HFFc6 (cell line): ENCODE data around the gene HYOU1. TPM values are rescaled to one million over a fixed set of nuclear protein-coding genes. Genes with fewer than 3 reads are reported as not detected.

Source experiments
- DNase-seq: peaks from one replicate; pipeline ENCODE4 v3.0.0-alpha.2; 2018
- H3K27ac Mint-ChIP-seq: 2 replicates; pipeline ENCODE4 v1.8.0; 2020; ENCODE audit warnings: mild to moderate bottlenecking, mixed read lengths
- H3K27me3 Mint-ChIP-seq: 2 replicates; pipeline ENCODE4 v1.8.0; 2021; ENCODE audit warnings: mild to moderate bottlenecking, moderate library complexity, mixed read lengths; ENCODE audit not compliant: insufficient read depth
- H3K36me3 Mint-ChIP-seq: 2 replicates; pipeline ENCODE4 v1.8.0; 2021; ENCODE audit warnings: low read depth, mixed read lengths
- H3K4me1 Mint-ChIP-seq: 2 replicates; pipeline ENCODE4 v1.8.0; 2020; ENCODE audit warnings: low read depth, mixed read lengths
- H3K4me3 Mint-ChIP-seq: 2 replicates; pipeline ENCODE4 v1.8.0; 2020; ENCODE audit warnings: mild to moderate bottlenecking, moderate library complexity, mixed read lengths
- H3K9me3 Mint-ChIP-seq: 2 replicates; pipeline ENCODE4 v1.8.0; 2020; ENCODE audit warnings: mild to moderate bottlenecking, mixed read lengths
- total RNA-seq, 6 experiments: library from RNA; stranded (reverse); fragmentation: NEBNext Ultra II Directional; extraction: Animal tissue kit (Norgen Biotek cat#: 25700); gene quantifications; 2 replicates in 1 of 6; 3 replicates in 5 of 6; pipeline ENCODE4 v1.2.3, GENCODE V29; 2021
- TF ChIP-seq, protein P1 (sequence below): fragments of 200-600 bp; sonication (generic); IDR thresholded peaks from 2 replicates; pipeline ENCODE4 v1.5.0; 2021; ENCODE audit warnings: antibody characterized with exemption, mild to moderate bottlenecking

HYOU1 gene
- total RNA-seq, 6 experiments from 2014 or later = 141 to 180 (median 163) TPM

DNA sequence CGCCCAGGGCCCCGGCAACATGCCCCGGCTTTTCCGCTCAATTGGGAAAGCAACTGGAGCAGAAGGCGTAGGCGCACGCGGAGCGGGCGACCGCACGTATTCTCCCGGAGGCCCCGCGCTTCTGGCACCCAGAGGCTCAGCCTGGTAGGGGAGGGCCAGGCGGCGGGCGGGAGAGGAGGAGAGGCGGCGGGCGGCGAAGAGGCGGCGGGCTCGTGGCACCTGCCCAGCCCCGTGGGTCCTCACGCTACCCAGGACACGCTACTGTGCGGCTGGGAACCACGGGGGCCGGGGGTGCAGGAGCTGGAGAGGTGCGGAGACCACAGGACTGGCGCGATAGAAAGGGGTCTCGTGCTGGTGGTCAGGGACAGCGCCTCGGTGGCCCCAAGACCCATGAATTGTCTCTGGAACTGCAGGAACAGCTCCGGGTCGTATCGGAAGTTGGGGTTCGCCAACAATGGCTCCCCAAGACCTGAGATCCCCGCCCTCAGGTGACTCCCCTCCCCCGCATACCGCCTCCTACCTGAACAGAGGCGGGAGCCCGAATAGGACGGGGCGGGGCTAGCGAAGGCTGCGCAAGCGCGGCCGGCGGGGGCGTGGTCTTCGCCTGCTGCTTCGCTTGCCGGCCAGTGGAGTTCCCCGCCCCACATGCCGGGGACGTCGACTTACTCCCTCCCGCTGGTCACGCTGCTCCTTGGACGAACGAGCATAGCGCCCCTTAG lies 26.5 kb downstream of the HYOU1 start, which contains the start of gene SLC37A4:
Gene SLC37A4 (minus strand): TSS at position 549 of the 719 bp plus-strand sequence.
- DNase-seq = peak; percentile 95
- Mint-ChIP-seq H3K4me1 (peaks cover 10% of the 10 kb centered on the region), H3K9me3 (no peaks in the 10 kb centered on the region), H3K27ac (peak within 1 kb of the TSS; percentile 52; the same call in 1 of the 2 replicates), H3K4me3 (peak within 1 kb of the TSS; percentile 77), H3K36me3 (no peaks in the 10 kb centered on the region), H3K27me3 (no peaks in the 10 kb centered on the region)
- TF ChIP-seq, protein P1, sequence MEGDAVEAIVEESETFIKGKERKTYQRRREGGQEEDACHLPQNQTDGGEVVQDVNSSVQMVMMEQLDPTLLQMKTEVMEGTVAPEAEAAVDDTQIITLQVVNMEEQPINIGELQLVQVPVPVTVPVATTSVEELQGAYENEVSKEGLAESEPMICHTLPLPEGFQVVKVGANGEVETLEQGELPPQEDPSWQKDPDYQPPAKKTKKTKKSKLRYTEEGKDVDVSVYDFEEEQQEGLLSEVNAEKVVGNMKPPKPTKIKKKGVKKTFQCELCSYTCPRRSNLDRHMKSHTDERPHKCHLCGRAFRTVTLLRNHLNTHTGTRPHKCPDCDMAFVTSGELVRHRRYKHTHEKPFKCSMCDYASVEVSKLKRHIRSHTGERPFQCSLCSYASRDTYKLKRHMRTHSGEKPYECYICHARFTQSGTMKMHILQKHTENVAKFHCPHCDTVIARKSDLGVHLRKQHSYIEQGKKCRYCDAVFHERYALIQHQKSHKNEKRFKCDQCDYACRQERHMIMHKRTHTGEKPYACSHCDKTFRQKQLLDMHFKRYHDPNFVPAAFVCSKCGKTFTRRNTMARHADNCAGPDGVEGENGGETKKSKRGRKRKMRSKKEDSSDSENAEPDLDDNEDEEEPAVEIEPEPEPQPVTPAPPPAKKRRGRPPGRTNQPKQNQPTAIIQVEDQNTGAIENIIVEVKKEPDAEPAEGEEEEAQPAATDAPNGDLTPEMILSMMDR = peak; percentile 90

DNA sequence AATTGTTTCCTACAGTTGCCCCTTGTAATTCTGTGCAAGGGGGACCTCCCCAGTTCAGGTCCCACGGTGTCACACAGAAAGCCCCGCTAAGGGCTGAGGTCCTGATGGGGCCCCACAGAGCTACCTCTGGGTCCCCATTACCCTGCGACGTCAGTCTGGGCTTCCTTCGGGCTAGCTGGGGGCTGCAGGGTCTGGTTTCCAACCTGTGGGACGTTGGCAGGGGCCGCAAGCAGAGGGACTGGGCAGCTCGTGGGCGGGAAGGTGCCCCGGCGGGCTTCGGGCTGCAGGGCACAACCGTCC lies 27.0 kb downstream of the HYOU1 start:
- TF ChIP-seq, protein P1 = no peak
- no peaks in the 10 kb centered on the region for H3K9me3 Mint-ChIP-seq
- no peak for DNase-seq
- peaks cover 10% of the 10 kb centered on the region for H3K4me1 Mint-ChIP-seq
- no peak overlapping the region for H3K27ac Mint-ChIP-seq
- peak overlapping the region; percentile 77 for H3K4me3 Mint-ChIP-seq
- H3K36me3 Mint-ChIP-seq = no peaks in the 10 kb centered on the region
- no peaks in the 10 kb centered on the region for H3K27me3 Mint-ChIP-seq

DNA sequence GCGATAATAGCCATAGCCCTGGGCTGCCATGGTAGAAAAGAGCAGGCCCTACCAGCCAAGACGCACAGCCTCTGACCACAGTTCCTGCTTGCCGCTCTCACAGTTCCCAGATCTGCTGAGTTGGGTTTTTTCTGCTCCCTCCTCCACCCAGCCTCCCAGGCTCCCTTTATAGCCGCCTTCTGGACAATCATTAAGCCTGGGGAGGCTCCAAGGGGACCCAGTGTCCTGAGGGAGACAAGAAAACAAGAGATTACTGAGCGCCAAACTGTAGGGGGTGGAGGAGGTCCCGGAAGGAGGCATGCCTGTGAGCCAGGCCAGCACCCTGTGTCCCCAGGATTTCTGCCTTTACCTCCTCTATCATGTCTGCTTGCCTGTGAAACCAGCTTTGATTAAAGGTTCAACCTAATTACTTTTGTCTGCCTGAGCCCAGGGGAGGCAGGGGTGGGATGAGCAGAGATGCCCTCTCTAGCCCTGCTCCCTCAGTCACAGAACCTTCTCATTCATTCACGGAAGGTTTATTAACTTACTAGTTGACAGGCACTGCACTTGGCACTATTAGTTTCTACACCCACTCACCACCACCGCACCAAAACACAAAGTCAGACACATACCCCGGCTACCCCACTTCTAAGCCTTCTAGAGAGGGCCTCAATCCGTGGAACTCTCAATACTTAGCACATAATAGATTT lies 27.5 kb downstream of the HYOU1 start:
- Mint-ChIP-seq H3K4me1 (peaks cover 11% of the 10 kb centered on the region), H3K27ac (peak overlapping the region; percentile 52; the same call in 1 of the 2 replicates), H3K9me3 (no peaks in the 10 kb centered on the region), H3K36me3 (0 out of 2 replicates have a peak, but pooled peaks cover 4% of the 10 kb centered on the region), H3K4me3 (peak overlapping the region; percentile 77), H3K27me3 (peaks cover 1% of the 10 kb centered on the region; the same call in 1 of the 2 replicates)
- TF ChIP-seq, protein P1 = no peak
- no peak for DNase-seq

DNA sequence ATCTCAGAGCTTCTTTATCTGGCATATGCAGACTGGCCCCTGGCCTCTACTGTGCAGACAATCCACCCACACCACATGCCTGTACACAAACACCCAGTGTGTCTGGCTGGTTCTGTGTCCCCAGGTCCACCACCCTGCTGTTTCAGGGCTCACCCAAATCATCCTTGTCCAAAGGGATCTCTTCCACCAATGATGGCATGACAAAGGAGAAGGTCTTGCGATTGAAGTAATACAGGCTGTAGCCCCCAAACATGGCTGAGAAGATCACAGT lies 28.0 kb downstream of the HYOU1 start:
- Mint-ChIP-seq H3K4me1 (peaks cover 15% of the 10 kb centered on the region), H3K27me3 (peaks cover 4% of the 10 kb centered on the region; the same call in 1 of the 2 replicates), H3K9me3 (no peaks in the 10 kb centered on the region), H3K4me3 (no peak overlapping the region), H3K36me3 (peaks cover 9% of the 10 kb centered on the region; the same call in 1 of the 2 replicates), H3K27ac (no peak overlapping the region)
- TF ChIP-seq, protein P1 = no peak
- DNase-seq = no peak

DNA sequence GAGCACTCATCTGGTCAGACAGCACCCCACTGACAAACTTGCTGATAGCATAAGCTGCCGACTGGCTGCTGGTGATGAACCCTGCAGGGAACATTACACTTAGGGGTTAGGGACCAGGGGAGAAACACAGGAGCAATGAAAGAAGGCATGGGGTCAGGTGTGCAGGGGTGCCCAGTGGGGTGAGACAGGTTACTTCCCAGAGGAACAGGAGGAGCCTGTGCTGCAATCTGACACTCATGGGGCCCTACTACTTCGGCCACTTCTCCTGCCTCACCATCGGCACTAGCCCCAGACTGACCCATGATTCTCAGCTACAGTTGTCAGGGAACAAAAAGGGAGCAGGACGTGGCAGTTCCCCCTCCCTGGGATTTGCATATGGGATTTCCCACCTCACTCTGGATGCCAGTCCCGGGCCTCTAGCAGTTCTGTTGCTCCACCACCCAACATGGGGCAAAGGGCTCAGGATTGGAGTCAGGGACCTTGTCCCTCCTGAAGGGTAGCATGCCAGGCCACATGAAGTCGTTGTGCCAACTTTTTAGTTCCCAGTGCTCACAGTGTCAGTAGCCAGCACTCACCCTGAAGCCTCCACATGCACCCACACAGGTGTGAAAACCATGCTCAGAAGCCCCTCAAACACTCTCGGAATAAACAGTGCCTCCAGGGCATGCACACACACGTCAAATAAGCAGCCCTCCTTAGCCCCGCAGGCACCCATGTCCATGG lies 28.5 kb downstream of the HYOU1 start:
- H3K27ac Mint-ChIP-seq = no peak overlapping the region
- DNase-seq = no peak
- H3K9me3 Mint-ChIP-seq = no peaks in the 10 kb centered on the region
- H3K4me1 Mint-ChIP-seq = peaks cover 20% of the 10 kb centered on the region
- H3K27me3 Mint-ChIP-seq = peaks cover 4% of the 10 kb centered on the region; the same call in 1 of the 2 replicates
- H3K36me3 Mint-ChIP-seq = peaks cover 14% of the 10 kb centered on the region
- TF ChIP-seq, protein P1 = no peak
- H3K4me3 Mint-ChIP-seq = no peak overlapping the region
